ENCODE data around the gene MGAT4C. TPM values are rescaled to one million over a fixed set of nuclear protein-coding genes. Genes with fewer than 3 reads are reported as not detected.

The MGAT4C gene
- polyA plus RNA-seq, 2 of the 4 experiments (the other 2 are of a cell fraction), result 0.17 TPM; not detected in 1

DNA sequence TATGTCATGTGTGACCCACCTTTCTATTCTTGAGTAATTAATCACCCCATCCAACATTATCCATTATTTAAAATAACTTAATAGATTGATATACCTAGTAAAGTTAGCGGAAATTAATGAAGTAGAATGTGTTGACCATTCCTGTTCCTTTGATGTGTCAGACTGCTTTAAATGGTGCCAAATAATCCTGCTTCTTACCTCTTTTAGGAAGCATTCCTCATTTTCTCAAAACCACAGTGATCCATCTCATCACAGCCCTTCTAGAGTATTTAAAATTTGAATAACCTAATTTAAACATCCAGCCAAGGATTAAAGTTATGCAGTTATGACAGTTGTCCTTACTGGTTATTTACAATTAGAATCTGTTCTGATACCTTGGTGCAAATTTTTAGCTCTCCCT, 6.9 kb downstream of the MGAT4C start (continued):
- no peak for TF ChIP-seq ZC3H11A (IDR thresholded peaks at IDR 0.05)
- TF ChIP-seq CBX8 (IDR thresholded peaks at IDR 0.05), result no peak
- no peak for TF ChIP-seq POLR2A (IDR thresholded peaks at IDR 0.05; ENCODE audit: low read length)

DNA sequence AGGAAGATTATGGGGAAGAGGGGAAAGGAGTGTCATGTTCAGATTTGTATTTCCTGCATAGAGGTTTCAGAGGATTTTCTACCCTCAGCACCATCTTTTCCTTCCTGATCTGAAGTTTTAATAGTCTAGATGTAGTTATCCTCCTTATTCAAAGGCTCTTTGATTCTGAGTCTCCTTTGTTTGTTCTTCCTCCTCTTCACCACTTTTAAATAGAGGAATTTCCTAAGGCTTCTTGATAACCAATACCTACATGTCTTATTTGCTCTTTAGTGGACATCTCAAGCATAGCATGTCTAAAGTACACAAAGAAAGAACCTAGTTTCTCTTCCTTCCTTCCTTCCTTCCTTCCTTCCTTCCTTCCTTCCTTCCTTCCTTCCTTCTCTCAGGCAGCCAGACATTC, 8.3 kb downstream of the MGAT4C start:
- DNase-seq (ENCODE audit: low read depth in 1 of 2, low spot score in 1 of 2) (no peak), FAIRE-seq (no peak), ATAC-seq (no peak)
- Histone ChIP-seq H3K27ac (no peak overlapping the region), H3K4me3 (no peak overlapping the region), H3K9me3 (no peaks in the 10 kb centered on the region), H3K4me2 (no peak overlapping the region), H3K4me1 (no peaks in the 10 kb centered on the region)
- CTCF ChIA-PET, result no interaction called here
- TF ChIP-seq HOXB13 (CRISPR knock-in tag; IDR thresholded peaks at IDR 0.05; ENCODE audit: low read depth), result no peak
- POLR2A ChIA-PET, result no interaction called here

DNA sequence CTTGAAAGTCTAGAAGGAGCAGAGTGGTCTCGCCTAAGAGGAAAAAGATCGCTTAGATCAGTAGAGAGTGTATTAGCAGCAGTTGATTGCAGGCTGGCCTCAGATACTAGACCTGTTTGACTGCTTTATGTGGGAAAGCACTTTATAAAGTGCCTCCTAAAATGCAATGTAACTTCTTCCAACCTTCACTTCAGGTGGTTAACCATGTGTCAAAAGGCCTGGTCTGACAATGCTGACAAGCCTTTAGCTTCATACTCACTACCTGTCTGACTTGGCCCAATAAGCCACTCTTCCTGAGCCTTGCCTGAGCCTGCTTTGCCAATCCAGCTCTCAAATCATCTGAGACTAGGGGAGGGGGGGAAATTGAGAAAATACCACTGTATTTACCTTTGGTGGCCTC, 14.6 kb downstream of the MGAT4C start:
- no peak for FAIRE-seq
- Histone ChIP-seq H3K4me2 (no peak overlapping the region), H3K9me3 (no peaks in the 10 kb centered on the region), H3K4me3 (no peak overlapping the region), H3K27ac (no peak overlapping the region), H3K4me1 (no peaks in the 10 kb centered on the region)
- ChIA-PET CTCF (no interaction called here), POLR2A (no interaction called here)
- DNase-seq (ENCODE audit: low read depth in 1 of 2, low spot score in 1 of 2), result no peak
- ATAC-seq, result no peak
- WGBS (ENCODE audit: missing lambda C conversion rate), result 90% methylated on average over 2 of the region's 2 CpGs
- TF ChIP-seq, protein P1, sequence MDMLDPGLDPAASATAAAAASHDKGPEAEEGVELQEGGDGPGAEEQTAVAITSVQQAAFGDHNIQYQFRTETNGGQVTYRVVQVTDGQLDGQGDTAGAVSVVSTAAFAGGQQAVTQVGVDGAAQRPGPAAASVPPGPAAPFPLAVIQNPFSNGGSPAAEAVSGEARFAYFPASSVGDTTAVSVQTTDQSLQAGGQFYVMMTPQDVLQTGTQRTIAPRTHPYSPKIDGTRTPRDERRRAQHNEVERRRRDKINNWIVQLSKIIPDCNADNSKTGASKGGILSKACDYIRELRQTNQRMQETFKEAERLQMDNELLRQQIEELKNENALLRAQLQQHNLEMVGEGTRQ (IDR thresholded peaks at IDR 0.05), result no peak
- no peak for TF ChIP-seq HOXB13 (CRISPR knock-in tag; IDR thresholded peaks at IDR 0.05; ENCODE audit: low read depth)

DNA sequence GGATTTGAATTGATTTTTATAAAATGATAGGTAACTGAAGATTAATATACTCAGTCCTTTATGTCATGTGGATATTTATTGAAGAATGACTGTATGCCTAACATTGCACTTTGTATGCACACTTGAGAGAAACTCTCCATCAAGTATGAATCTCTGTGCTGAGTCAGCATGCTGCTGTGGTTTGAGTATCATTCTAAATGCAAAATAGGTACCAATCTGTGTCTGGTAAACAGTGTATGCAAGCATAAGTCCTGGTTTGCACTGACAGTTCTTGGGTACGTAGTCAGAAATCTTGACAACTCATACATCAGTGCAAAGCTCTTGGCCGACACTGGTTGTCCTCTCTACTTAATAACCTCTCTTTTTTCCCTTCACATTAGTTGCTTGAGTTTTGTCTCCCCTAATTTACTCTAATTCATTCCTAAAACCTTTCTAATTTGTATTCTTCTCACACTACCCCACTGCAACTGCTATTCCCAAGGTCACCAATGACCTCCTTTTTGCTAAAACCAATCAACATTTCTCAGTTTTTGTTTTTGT, 21.8 kb downstream of the MGAT4C start:
- H3K27ac ChIP-seq, result no peak overlapping the region
- ATAC-seq (no peak), DNase-seq (ENCODE audit: low read depth in 1 of 2, low spot score in 1 of 2) (no peak), FAIRE-seq (no peak)
- no peak overlapping the region for H3K4me3 ChIP-seq
- POLR2A ChIA-PET, result no interaction called here
- H3K4me1 ChIP-seq, result peaks cover 13% of the 10 kb centered on the region
- 87% methylated on average over 2 of the region's 2 CpGs for WGBS (ENCODE audit: missing lambda C conversion rate)
- no peak overlapping the region for H3K4me2 ChIP-seq
- TF ChIP-seq, protein P2, sequence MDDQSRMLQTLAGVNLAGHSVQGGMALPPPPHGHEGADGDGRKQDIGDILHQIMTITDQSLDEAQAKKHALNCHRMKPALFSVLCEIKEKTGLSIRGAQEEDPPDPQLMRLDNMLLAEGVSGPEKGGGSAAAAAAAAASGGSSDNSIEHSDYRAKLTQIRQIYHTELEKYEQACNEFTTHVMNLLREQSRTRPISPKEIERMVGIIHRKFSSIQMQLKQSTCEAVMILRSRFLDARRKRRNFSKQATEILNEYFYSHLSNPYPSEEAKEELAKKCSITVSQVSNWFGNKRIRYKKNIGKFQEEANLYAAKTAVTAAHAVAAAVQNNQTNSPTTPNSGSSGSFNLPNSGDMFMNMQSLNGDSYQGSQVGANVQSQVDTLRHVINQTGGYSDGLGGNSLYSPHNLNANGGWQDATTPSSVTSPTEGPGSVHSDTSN (IDR thresholded peaks at IDR 0.05), result no peak
- TF ChIP-seq MAFK (IDR thresholded peaks at IDR 0.05; ENCODE audit: partially characterized antibody) (peak; percentile 92), HOXB5 (CRISPR knock-in tag; IDR thresholded peaks at IDR 0.05) (no peak), KDM5A (IDR thresholded peaks at IDR 0.05) (no peak)
- TF ChIP-seq, protein P3, sequence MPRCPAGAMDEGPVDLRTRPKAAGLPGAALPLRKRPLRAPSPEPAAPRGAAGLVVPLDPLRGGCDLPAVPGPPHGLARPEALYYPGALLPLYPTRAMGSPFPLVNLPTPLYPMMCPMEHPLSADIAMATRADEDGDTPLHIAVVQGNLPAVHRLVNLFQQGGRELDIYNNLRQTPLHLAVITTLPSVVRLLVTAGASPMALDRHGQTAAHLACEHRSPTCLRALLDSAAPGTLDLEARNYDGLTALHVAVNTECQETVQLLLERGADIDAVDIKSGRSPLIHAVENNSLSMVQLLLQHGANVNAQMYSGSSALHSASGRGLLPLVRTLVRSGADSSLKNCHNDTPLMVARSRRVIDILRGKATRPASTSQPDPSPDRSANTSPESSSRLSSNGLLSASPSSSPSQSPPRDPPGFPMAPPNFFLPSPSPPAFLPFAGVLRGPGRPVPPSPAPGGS (IDR thresholded peaks at IDR 0.05), result no peak
- H3K9me3 ChIP-seq, result no peaks in the 10 kb centered on the region
- CTCF ChIA-PET, result no interaction called here

DNA sequence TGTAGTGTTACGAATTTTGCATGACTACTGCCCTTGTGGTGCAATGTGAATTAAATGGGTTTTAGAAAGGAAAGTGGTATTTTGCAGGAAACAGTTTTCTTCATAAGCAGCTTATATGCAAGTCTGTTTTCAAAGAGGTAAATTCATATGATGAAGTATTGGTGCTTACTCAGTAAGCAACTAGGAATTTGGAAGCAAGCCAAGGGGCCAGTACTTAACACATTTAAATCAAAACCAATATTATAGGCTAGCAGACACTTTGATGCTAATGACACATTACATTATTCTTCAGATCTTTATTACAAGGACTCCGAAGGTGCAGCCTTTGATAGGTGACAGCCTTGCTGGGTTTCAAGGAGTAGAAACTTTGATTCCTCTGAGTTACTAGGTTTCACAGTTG, 23.1 kb downstream of the MGAT4C start:
- ChIA-PET POLR2A (no interaction called here), CTCF (interaction anchor here (0.9 kb wide), 1 partner anchor 681 kb away, joined by 3 read pairs; no protein-coding TSS in a partner anchor)
- H3K9me3 ChIP-seq, result no peaks in the 10 kb centered on the region
- H3K4me2 ChIP-seq, result no peak overlapping the region
- WGBS (ENCODE audit: missing lambda C conversion rate), result 83% methylated on average over 2 of the region's 2 CpGs
- H3K4me3 ChIP-seq, result no peak overlapping the region
- DNase-seq (ENCODE audit: low read depth in 1 of 2, low spot score in 1 of 2), result no peak
- TF ChIP-seq ZNF302 (CRISPR knock-in tag; IDR thresholded peaks at IDR 0.05) (no peak), CBX8 (IDR thresholded peaks at IDR 0.05) (no peak), RNF2 (IDR thresholded peaks at IDR 0.05; ENCODE audit: borderline replicate concordance, low read depth) (no peak), FOSB (CRISPR knock-in tag; IDR thresholded peaks at IDR 0.05) (no peak), JUN (IDR thresholded peaks at IDR 0.05) (no peak), POLR2AphosphoS2 (conservative IDR thresholded peaks at IDR 0.05; ENCODE audit: low read length) (no peak), MYC (IDR thresholded peaks at IDR 0.05; ENCODE audit: borderline replicate concordance, low read length) (no peak)
- TF ChIP-seq, protein P4, sequence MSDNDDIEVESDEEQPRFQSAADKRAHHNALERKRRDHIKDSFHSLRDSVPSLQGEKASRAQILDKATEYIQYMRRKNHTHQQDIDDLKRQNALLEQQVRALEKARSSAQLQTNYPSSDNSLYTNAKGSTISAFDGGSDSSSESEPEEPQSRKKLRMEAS (IDR thresholded peaks at IDR 0.05), result no peak
- TF ChIP-seq, protein P2 (IDR thresholded peaks at IDR 0.05), result no peak
- TF ChIP-seq, protein P5, sequence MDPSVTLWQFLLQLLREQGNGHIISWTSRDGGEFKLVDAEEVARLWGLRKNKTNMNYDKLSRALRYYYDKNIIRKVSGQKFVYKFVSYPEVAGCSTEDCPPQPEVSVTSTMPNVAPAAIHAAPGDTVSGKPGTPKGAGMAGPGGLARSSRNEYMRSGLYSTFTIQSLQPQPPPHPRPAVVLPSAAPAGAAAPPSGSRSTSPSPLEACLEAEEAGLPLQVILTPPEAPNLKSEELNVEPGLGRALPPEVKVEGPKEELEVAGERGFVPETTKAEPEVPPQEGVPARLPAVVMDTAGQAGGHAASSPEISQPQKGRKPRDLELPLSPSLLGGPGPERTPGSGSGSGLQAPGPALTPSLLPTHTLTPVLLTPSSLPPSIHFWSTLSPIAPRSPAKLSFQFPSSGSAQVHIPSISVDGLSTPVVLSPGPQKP (IDR thresholded peaks at IDR 0.05; ENCODE audit: low read depth, low read length), result no peak
- H3K4me1 ChIP-seq, result peaks cover 13% of the 10 kb centered on the region
- no peak for FAIRE-seq
- no peak overlapping the region for H3K27ac ChIP-seq
- no peak for ATAC-seq
